ENCODE measurements around the gene PPP1R9A. TPM values are rescaled to one million over a fixed set of nuclear protein-coding genes. Genes with fewer than 3 reads are reported as not detected.

PPP1R9A gene
- polyA plus RNA-seq, 1 donor: 40.1 TPM

DNA sequence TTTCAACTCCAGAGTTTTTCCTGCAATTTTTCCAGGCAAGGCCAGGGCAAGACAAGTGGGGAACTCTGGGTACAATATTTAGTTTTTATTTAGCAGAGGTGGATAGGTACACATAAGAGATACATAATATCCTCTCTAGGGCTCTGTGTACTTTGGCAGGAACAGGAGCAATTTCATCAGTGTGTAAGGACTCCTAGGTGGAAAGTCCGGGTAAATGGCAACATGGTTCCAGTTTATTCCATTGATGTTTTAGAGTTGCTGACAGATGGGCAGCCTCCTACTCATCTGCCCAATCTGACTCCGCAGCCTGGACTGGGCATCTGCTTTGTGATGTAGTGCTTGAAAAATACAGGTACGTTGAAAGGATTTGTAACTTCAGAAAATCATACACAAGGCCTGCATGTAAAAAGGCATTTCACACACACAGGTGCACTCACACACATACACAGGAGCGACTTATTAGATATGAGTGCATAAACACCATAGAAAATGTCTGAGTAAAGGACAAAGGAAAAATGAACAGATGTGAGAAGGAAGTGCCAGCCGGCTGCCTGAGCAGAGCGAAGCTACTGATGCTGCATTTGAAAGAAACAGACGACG, 411.2 kb downstream of the PPP1R9A start:
- DNase-seq: no peak

DNA sequence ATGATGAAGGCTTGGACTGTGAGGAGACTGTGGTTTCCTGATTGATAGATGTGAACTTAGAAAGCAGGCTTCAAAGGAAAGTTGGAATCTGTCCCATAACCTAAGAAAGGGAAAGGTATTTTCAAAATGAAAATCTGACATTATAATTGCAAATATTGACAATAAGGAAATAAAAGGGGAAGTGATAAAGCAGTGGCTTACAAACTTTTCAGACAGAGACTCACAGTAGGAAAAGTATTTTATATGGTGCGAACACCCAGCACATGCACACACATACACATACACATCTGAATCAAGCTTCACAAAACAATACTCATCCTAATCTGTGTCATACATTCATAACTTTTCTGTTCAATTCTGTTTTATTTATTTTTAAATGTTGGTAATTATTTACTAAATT, 412.2 kb downstream of the PPP1R9A start:
- DNase-seq: no peak

DNA sequence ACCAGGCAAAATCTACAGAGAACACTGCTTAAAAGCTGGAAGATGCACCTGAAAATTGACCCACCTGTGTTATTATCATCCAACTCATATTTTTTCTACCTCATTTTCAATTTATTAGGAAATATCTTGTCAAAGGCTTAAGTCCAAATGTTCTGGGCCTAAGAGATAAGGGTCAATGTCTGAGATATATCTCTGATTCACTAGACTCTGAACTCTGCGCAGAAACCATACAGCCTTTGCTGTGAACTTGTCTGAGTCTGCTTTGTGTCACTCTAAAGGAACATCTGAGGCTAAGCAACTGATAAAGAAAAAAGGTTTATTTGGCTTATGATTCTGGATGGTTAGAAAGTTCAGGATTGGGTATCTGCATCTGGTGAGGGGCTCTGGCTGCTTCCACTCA, 413.3 kb downstream of the PPP1R9A start:
- no peak for DNase-seq

DNA sequence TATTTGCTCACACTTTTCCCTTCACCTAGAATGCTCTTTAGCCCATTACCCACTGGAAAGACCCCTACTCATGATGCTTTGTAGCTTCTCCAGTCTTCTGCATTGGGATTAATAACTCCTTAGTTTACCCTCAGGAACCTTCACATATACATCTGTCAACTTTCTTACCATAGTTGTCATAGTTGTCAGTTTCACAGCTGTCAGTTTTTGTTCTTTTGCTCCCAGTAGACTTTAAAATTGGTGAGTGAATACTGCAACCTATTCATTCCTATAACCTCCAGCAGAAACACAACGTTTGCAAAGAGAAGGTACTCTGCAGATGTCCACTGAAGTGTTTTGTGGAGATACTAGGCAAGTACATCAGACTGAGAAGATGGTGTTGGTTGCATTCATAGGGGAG, 414.3 kb downstream of the PPP1R9A start:
- no peak for DNase-seq

DNA sequence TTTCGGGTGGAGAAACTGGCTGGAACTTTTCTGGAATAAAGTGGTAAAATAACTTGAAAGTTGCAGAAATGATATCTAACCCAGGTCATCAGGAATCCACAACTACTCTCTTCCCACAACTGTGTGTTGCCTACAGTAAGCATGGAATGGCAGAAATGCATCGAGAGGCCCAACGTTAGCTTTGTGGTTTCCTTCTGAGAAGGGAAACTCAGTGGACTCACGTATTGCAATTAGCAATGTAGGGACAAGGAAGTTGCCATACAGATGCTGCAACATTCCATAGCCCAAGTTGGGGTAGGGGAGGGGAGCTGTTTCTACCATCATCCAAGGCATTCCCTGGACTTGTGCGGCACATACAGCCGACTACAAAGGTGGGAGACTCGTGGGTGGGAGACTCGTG, 415.0 kb downstream of the PPP1R9A start:
- no peak for DNase-seq

DNA sequence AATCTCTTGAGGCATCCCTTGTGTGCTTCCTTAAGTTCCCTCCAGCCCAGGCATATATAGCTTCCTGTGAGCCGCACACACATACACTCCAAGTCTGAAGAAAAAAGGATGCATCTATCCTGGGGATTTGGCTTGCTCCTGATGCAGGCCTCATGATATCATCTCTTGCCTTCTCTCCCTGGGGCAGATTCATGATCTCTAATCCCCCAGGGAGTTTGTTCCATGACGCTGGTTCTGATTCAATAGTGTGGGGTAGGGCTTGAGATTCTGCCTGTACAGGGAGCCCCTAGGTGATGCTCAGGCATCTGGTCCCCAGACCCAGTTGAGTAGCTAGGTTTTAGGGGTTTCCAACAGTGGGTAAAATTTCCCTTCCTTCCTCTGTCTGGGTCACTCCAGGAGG, 415.5 kb downstream of the PPP1R9A start:
- DNase-seq: no peak

DNA sequence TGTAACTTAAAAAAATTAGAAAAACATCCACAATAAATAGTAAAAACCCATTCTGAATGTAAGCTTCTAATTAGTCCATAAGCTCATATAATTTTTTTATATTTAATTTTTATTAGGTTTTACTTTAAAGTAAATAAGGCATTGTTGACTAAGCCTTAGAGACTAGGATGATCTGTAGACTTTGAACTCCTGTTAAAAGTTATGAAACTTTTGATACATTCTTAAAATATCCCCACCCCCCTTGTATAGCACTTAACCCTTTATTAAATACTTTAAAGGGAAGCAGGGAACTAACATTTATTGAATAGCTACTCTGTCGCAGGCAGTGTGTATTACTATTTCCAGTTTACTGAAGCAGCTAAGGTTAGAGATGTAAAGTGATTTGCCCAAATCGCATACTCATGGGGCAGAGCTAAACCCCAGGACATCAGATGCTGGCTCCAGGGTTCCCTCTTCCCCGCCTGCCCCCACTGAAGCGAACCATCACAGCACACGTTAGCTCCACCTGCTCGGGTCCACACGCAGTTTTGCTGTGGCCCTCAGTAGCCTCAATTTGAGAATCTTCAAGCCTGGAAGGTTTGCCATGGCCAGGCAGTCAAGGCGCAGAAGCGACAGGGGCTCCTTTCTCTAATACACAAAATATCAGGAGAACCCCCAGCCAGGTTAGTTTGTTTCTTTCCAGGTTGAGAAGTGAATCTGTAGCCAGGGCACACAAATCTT, 416.2 kb downstream of the PPP1R9A start:
- no peak for DNase-seq

DNA sequence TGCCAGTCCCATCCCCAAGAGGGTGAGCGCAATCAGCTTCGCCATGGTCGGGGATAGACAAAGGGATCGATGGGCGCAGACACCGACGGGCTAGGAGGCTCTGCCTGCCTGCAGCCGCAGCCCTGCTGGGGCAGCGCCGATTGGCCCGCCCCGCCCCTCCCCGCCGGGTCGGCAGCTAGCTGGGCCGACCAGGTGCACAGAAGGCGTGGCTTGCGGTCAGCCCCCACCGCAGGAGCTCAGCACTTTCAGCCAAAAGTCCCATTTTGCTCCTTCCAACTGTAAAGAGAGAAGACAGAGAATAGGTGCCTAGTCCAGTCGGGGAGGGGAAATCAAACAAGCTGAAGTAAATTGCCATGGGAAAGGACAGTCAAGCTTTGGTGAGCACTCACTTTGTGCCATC, 417.0 kb downstream of the PPP1R9A start, which contains the start of gene PON1:
TSS of gene PON1 (minus strand) at position 102 of the 400 bp plus-strand sequence. CDS start at position 45, 57 bp downstream.
- DNase-seq: no peak

DNA sequence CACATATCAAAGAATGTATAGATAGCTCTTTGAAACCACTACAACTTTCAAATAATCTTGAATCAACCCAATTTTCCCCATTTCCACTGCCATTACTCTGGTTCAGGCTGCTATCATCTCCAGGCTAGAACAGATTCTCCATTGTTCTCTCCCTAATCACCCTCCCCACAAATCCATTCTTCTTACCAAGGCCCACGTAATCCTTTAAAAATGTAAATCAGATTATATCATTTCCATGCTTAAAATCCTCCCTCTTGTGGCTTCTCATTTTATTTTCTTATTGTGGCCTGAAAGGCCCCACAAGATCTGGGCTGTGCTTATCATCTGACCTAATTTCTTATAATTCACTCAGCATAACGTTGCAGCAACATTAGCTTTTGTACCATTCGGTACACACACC, 420.0 kb downstream of the PPP1R9A start:
- DNase-seq: no peak

DNA sequence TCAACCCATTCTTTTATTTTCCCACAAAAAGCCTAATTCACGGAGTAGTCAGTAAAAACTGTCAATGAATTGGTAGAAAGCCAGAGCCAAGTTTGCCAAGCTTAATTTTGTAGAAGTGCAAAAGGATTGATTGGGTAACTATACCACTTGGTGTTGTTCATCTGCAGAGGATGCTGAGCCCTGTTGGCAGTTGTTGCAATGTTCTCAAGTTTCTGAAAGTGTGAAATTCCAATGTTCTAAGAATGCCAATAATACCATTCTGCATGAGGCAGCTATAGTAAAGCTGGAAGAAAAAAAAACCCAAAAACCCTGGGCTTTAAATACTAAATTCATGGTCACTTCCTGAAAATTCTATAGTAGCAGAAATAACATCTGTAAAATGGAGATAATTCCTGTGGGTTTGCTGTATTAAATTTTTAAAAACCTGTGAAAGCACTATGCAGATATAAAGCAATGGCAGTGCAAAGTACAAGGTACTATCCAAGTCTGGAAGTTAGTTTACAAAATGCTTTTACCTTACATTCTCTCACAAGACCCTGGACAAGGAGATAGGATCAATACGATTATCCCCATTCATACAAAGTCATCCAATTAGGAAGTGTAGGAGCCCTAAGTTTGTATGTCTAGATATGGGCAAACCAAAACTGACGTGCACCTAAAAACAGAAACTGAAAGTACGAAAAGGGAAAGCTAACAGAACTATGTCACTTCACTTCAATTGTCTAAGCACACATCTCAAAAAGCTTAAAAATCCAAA, 423.0 kb downstream of the PPP1R9A start:
- DNase-seq: no peak

DNA sequence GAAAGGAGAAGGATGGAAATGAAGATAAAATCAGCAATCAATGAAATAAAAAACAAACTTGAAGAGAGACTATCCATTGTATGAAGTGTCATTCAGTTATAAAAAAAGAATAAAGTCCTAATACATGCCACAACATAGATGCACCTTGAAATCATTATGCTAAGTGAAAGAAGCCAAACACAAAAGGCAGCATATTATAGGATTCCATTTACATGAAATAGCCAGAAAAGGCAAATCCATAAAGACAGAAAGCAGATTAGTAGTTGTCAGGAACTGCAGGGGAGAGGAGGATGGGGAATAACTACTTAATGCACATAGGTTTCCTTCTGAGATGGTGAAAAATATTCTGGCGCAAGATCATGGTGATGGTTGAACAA, 423.6 kb downstream of the PPP1R9A start:
- no peak for DNase-seq

DNA sequence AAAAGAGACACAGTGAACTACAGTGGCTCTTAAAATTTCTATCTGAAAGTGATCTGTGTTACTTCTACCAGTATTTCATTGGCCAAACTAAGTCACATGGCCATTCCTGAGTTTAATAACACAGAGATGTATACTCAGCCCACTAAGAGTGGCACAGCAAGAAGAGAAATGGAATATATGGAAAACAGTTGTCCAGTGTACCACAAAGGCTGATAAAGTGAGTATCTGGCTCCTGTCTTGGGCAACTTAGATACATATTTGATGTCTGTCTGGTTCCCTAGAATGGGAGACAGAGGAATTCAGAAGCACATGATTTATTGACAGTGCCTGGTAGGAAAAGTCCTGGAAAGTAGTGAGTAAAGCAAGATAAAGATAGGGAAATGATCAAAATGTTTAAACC, 427.1 kb downstream of the PPP1R9A start:
- DNase-seq: no peak

DNA sequence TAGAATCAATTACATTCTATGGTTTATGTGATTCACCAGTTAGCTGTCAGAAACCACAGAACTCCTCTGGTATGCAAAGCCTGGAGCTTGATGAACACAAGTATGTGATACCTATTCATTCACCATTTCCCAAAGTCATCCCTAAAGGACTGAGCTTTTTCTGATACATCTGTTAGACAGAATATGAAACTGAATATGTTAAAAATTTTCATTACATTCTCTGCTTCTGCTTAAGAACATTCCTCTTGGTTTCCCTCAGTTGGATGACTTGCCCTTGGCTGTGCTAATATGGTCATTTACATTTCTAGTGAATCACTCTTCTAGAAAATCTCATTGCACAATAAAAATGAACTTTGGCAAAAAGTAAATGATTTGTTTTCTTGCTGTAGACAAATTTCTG, 427.7 kb downstream of the PPP1R9A start:
- DNase-seq: no peak

DNA sequence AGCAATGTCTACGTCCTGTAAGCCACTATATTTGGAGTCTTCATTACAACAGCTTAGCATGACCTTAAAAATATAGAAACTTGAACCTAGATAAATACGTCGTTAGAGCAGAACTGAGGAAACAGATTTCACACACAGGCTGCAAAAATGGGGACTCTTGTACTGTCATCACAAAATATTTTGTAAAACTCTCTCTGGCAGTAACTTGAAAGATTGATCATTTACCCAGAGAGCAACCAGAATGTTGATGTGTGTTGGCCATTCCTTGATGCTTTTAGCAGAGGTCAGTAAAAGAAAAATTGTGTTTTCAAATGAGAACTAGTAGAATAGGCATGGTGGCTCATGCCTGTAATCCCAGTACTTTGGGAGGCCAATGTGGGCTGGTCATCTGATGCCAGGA, 431.4 kb downstream of the PPP1R9A start:
- DNase-seq: no peak

DNA sequence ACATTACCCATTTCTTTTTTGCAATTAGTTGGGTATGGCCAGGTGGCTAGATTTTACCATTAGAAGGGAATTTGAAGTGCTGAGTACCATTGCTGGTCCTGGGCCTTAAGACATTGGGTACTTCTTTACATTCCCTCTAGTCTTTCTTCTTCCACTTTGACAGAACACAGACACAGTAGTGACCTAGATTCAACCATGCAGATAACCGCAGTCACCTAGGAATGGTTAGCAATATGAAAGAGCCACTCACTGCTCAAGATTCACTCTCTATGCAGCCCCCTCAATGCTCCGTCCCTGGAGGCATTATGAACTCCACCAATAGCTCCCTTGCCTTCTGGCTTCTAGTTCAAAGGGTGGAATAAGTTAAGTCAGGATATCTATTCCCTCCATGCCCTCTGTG, 433.1 kb downstream of the PPP1R9A start:
- DNase-seq: no peak

DNA sequence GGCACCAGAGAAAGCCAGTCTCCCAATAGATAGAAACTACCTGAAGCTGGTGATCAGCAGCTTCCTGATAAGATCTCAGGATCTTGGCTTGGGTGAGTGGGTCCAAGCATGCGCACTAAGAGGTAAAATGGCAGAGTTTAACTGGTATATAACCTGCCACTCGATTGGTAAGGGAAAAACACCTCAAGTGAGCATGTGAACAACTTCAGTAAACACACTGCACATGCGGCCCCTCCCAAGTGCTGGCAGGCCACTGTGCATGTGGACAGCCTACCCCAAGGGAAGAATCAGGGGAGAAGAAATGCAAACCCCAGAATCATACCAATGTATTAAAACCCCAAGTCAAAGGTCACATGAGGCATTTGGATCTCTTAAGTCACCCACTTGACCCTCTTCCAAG, 434.6 kb downstream of the PPP1R9A start:
- DNase-seq: no peak

DNA sequence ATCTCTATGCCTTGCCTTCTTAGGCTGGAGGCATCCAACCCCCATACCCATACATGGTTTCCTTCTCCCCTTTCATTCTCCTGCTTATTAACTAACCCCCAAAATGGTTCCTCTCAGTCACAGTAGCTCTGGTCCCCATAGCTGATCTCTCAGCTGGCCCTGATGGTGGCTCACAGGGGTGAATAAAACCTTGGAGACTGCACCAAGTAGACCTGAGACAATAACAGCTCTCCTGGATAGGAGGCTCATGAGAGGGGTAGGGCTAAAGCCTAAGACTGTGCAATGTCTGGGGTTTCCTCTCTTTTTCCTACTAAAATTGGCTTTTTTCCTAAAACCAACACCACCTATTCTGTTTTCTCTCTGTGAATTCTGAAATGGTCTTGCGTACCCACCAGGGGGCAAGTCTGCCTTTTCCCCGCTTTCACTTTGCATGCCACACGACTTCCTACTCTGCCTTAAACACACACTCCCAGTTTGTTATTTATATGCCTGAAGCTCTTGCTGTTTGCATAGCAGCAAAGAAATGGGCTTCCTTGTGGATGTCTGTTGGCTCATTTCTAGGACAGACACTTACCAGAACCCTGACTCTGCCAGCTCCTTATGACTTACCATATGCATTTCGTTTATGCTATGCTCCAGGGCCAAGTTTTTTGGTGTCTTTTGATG, 435.4 kb downstream of the PPP1R9A start:
- no peak for DNase-seq

Data from left kidney (tissue), 2 donors.